ENCODE data around the gene TINCR.

- TF ChIP-seq POLR2A (IDR thresholded peaks at IDR 0.05; ENCODE audit: low read depth, low read length), result no peak
- TF ChIP-seq TAF1 (IDR thresholded peaks at IDR 0.05; ENCODE audit: low read depth, low read length), result no peak
These were observed 6.2 kb downstream of the TINCR start for GRCh38 chr19:5561559-5561958.
